Measurements from ENCODE around the gene KCNMA1.

GRCh38 chr10:77350134-77350533 lies 287.5 kb downstream of the KCNMA1 start:
- TF ChIP-seq POLR2A (IDR thresholded peaks at IDR 0.05) (no peak), CTCF (IDR thresholded peaks at IDR 0.05) (no peak)
